ENCODE results near the gene ARNT2. TPM values are rescaled to one million over a fixed set of nuclear protein-coding genes. Genes with fewer than 3 reads are reported as not detected.

The ARNT2 gene
- total RNA-seq, 2 donors from 2014 or later: not detected

Other genes starting within 250 kb of the ARNT2 start
- gene CTXND1, start 152.2 kb upstream of the ARNT2 start, total RNA-seq: not detected